Endothelial cell (in vitro differentiated cells): Measurements from ENCODE around the gene KDM6B. TPM values are rescaled to one million over a fixed set of nuclear protein-coding genes. Genes with fewer than 3 reads are reported as not detected.
A peak's percentile ranks its signal among the peaks of the same experiment; 100 is the strongest.

Source experiments
- DNase-seq: peaks from one replicate; pipeline ENCODE4 v3.0.0; 2021; ENCODE audit warnings: low spot score
- H3K27ac Mint-ChIP-seq: one replicate; pipeline ENCODE4 v1.8.0; 2021; ENCODE audit warnings: mixed read lengths, inconsistent platforms; ENCODE audit not compliant: unreplicated experiment
- H3K27me3 Mint-ChIP-seq: one replicate; pipeline ENCODE4 v1.8.0; 2021; ENCODE audit warnings: mild to moderate bottlenecking, moderate library complexity, mixed read lengths, inconsistent platforms; ENCODE audit not compliant: unreplicated experiment
- H3K36me3 Mint-ChIP-seq: one replicate; pipeline ENCODE4 v1.8.0; 2021; ENCODE audit warnings: mild to moderate bottlenecking, low read depth, mixed read lengths, inconsistent platforms; ENCODE audit not compliant: unreplicated experiment
- H3K4me1 Mint-ChIP-seq: one replicate; pipeline ENCODE4 v1.8.0; 2021; ENCODE audit warnings: mild to moderate bottlenecking, mixed read lengths, inconsistent platforms; ENCODE audit not compliant: unreplicated experiment
- H3K4me3 Mint-ChIP-seq: one replicate; pipeline ENCODE4 v1.8.0; 2021; ENCODE audit warnings: mild to moderate bottlenecking, mixed read lengths, inconsistent platforms; ENCODE audit not compliant: unreplicated experiment
- H3K9me3 Mint-ChIP-seq: one replicate; pipeline ENCODE4 v1.8.0; 2021; ENCODE audit warnings: mixed read lengths, inconsistent platforms; ENCODE audit not compliant: unreplicated experiment
- total RNA-seq: library from RNA; stranded (reverse); fragmentation: NEBNext Ultra II Directional; extraction: Animal tissue kit (Norgen Biotek cat#: 25700); gene quantifications from one replicate; pipeline ENCODE4 v1.2.1, GENCODE V29; 2021; ENCODE audit not compliant: unreplicated experiment
- TF ChIP-seq, protein P1 (sequence below): fragments of 200-600 bp; sonication (generic); IDR thresholded peaks from one replicate; pipeline ENCODE4 v1.5.0; 2021; ENCODE audit warnings: antibody characterized with exemption; ENCODE audit not compliant: unreplicated experiment

Gene KDM6B
- total RNA-seq, 1 donor from 2014 or later, result 47.4 TPM

DNA sequence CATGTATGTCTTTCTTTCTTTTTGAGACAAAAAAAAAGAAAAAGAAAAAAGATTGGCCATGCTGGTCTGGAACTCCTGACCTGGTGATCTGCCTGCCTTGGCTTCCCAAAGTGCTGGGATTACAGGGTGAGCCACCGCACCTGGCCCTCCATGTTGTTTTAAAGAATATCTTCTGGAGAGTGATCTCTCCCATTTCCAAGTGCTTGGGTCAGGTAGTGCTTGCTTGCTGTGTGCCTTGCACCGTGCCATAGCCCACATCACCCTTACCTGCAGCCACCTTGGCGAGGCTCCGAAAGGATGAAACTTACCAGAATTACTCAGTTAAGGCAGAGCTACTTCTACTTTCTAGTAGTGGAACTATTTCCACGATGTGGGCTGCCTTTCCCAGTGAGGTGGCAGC, 19.0 kb upstream of the KDM6B start:
- TF ChIP-seq, protein P1, sequence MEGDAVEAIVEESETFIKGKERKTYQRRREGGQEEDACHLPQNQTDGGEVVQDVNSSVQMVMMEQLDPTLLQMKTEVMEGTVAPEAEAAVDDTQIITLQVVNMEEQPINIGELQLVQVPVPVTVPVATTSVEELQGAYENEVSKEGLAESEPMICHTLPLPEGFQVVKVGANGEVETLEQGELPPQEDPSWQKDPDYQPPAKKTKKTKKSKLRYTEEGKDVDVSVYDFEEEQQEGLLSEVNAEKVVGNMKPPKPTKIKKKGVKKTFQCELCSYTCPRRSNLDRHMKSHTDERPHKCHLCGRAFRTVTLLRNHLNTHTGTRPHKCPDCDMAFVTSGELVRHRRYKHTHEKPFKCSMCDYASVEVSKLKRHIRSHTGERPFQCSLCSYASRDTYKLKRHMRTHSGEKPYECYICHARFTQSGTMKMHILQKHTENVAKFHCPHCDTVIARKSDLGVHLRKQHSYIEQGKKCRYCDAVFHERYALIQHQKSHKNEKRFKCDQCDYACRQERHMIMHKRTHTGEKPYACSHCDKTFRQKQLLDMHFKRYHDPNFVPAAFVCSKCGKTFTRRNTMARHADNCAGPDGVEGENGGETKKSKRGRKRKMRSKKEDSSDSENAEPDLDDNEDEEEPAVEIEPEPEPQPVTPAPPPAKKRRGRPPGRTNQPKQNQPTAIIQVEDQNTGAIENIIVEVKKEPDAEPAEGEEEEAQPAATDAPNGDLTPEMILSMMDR, result no peak

DNA sequence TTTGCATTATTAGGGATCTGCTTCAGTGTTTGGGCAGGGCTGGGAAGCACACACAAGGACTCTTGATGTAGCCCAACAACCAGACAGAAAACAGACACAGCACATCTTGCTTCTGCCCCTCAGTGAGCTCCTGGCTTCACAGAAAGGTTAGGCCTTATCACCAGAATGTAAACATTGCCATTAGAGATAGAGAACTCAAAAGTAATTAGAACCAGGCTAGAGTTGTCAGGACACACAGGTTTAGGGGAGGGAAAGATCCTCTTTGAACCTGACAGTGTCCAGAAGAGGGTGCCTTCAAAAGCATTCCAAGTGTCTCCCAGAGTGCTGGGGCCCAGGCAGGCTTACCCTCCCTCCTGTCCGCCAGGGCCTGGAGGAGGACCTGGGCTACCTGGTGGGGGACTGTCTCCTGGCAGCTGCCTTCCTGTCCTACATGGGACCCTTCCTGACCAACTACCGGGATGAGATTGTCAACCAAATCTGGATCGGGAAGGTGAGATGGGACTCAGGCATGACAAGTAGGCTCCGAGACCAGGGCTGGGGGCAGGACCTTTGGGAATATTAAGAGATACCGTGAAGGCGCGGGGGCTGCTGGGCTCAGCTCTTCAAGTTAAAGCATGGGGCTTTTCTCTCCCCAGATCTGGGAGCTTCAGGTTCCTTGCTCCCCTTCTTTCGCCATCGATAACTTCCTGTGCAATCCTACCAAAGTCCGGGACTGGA, 16.9 kb upstream of the KDM6B start:
- H3K4me1 Mint-ChIP-seq, result no peaks in the 10 kb centered on the region
- DNase-seq, result no peak
- TF ChIP-seq, protein P1, result no peak
- no peaks in the 10 kb centered on the region for H3K9me3 Mint-ChIP-seq
- H3K27ac Mint-ChIP-seq, result no peak overlapping the region
- no peak overlapping the region for H3K4me3 Mint-ChIP-seq
- H3K27me3 Mint-ChIP-seq, result peaks cover 5% of the 10 kb centered on the region
- no peaks in the 10 kb centered on the region for H3K36me3 Mint-ChIP-seq

More for the DNA sequence above, 19.0 kb upstream of the KDM6B start:
- Mint-ChIP-seq H3K36me3 (no peaks in the 10 kb centered on the region), H3K27me3 (peaks cover 5% of the 10 kb centered on the region), H3K4me3 (no peak overlapping the region), H3K9me3 (no peaks in the 10 kb centered on the region), H3K27ac (no peak overlapping the region), H3K4me1 (no peaks in the 10 kb centered on the region)
- no peak for DNase-seq

DNA sequence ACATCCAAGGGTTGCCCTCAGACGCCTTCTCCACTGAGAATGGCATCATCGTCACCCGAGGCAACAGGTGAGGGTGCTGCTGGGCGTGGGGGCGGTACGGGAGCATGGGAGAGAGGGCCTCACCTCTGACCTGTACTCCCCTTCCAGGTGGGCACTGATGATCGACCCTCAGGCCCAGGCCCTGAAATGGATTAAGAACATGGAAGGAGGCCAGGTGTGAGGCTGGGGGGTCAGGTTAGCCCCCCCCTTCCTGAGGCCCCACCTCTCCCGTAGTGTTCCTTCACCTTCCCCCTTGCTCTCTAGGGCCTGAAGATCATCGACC, 16.4 kb upstream of the KDM6B start:
- TF ChIP-seq, protein P1, result no peak
- H3K27me3 Mint-ChIP-seq, result peaks cover 5% of the 10 kb centered on the region
- H3K36me3 Mint-ChIP-seq, result no peaks in the 10 kb centered on the region
- DNase-seq, result no peak
- H3K27ac Mint-ChIP-seq, result no peak overlapping the region
- peak overlapping the region; percentile 65 for H3K4me3 Mint-ChIP-seq
- no peaks in the 10 kb centered on the region for H3K4me1 Mint-ChIP-seq
- no peaks in the 10 kb centered on the region for H3K9me3 Mint-ChIP-seq

DNA sequence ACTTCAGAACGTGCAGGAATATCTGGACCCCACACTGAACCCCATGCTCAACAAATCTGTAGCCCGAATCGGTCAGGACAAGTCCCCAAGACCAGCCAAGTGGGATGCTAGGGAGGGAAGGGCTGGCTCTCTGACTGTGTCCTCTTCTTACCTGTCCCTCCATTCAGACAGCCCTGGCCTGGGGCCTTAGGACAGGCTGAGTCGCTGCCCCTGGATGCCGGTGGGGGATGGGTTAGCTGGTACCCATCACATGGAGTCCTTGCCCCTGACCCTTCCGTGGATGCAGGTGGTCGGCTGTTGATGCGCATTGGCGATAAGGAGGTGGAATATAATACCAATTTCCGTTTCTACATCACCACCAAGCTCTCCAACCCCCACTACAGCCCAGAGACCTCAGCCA, 16.0 kb upstream of the KDM6B start:
- Mint-ChIP-seq H3K27ac (no peak overlapping the region), H3K4me1 (no peaks in the 10 kb centered on the region), H3K4me3 (peak overlapping the region; percentile 65), H3K36me3 (no peaks in the 10 kb centered on the region), H3K9me3 (no peaks in the 10 kb centered on the region), H3K27me3 (peaks cover 5% of the 10 kb centered on the region)
- TF ChIP-seq, protein P1, result no peak
- DNase-seq, result no peak

DNA sequence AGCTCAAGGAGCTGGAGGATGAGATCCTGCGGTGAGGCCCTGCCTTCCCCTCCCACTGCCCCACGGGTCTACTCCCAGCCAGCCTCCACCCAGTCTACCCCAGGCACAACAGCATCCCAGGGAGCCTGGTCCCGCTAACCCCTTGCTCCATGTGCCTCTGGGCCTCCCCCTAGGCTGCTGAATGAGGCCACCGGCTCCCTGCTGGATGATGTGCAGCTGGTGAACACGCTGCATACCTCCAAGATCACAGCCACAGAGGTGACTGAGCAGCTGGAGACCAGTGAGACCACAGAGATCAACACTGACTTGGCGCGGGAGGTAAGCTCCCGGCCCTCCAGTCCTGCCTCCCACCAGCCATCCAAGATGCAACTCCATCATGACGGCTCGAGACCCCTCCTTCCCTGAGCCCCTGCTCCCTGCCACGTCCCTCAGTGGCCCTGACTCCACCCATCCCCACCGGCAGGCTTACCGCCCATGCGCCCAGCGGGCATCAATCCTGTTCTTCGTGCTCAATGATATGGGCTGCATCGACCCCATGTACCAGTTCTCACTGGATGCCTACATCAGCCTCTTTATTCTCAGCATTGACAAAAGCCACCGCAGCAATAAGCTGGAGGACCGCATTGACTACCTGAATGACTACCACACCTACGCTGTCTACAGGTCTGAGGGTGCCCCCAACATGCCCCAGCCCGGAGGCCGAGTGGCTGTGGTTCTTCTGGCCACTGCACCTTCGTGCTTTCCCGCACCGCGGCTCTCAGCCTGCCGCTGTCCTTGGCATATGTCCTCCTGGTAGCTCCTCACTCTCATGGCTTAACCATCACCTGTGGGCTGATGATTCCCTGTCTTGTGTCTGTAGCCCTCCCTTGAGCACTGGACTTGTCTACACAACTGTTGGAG, 15.0 kb upstream of the KDM6B start:
- Mint-ChIP-seq H3K27me3 (peaks cover 6% of the 10 kb centered on the region), H3K27ac (no peak overlapping the region), H3K9me3 (no peaks in the 10 kb centered on the region), H3K4me1 (no peaks in the 10 kb centered on the region), H3K4me3 (no peak overlapping the region), H3K36me3 (no peaks in the 10 kb centered on the region)
- DNase-seq, result no peak
- TF ChIP-seq, protein P1, result no peak
